GM23338 (cell line): ENCODE data around the gene DNTTIP2. TPM values are rescaled to one million over a fixed set of nuclear protein-coding genes. Genes with fewer than 3 reads are reported as not detected.

Experiments
- ATAC-seq: fragments of 200-7000 bp; cut with Tn5 transposase; 3 replicates; pipeline ENCODE4 v1.9.1; 2020
- DNase-seq: peaks from one replicate; pipeline ENCODE4 v3.0.0-alpha.2; 2015; ENCODE audit warnings: low spot score
- H2AFZ ChIP-seq: fragments of 200-600 bp; sonication (generic); 2 replicates; pipeline ENCODE4 v1.8.0; 2016; ENCODE audit warnings: antibody characterized with exemption, mild to moderate bottlenecking, moderate library complexity
- H3F3A ChIP-seq: fragments of 200-600 bp; sonication (generic); replicated peaks from 2 replicates; pipeline ENCODE4 v1.8.0; 2017; ENCODE audit warnings: antibody characterized with exemption, mixed run types, low read depth
- H3K27ac ChIP-seq: fragments of 200-600 bp; sonication (generic); 2 replicates; pipeline ENCODE4 v1.6.1; 2016; ENCODE audit warnings: low read depth
- H3K27me3 ChIP-seq: fragments of 200-600 bp; sonication (generic); 2 replicates; pipeline ENCODE4 v1.8.0; 2016; ENCODE audit warnings: mild to moderate bottlenecking, mixed run types, moderate library complexity; ENCODE audit not compliant: insufficient read depth
- H3K36me3 ChIP-seq: fragments of 200-600 bp; sonication (generic); 2 replicates; pipeline ENCODE4 v1.8.0; 2016; ENCODE audit warnings: mild to moderate bottlenecking; ENCODE audit not compliant: insufficient read depth
- H3K4me1 ChIP-seq: fragments of 200-600 bp; sonication (generic); 2 replicates; pipeline ENCODE4 v1.8.0; 2016; ENCODE audit warnings: mild to moderate bottlenecking, moderate library complexity; ENCODE audit not compliant: insufficient read depth
- H3K4me2 ChIP-seq: fragments of 200-600 bp; sonication (generic); 2 replicates; pipeline ENCODE4 v1.7.1; 2017; ENCODE audit warnings: mixed run types
- H3K4me3 ChIP-seq: fragments of 200-600 bp; sonication (generic); 2 replicates; pipeline ENCODE4 v1.6.1; 2016; ENCODE audit warnings: mixed run types
- H3K79me2 ChIP-seq: fragments of 200-600 bp; sonication (generic); replicated peaks from 2 replicates; pipeline ENCODE4 v1.8.0; 2017; ENCODE audit warnings: mild to moderate bottlenecking; ENCODE audit not compliant: insufficient read depth
- H3K9me2 ChIP-seq: fragments of 200-600 bp; sonication (generic); 2 replicates; pipeline ENCODE4 v1.8.0; 2017; ENCODE audit not compliant: insufficient read depth
- H4K20me1 ChIP-seq: fragments of 200-600 bp; sonication (generic); replicated peaks from 2 replicates; pipeline ENCODE4 v1.8.0; 2017; ENCODE audit warnings: mild to moderate bottlenecking; ENCODE audit not compliant: insufficient read depth
- H3K27ac Mint-ChIP-seq: 2 replicates; pipeline ENCODE4 v1.8.0; 2020; ENCODE audit warnings: inconsistent platforms, mild to moderate bottlenecking, moderate library complexity, mixed read lengths
- H3K27me3 Mint-ChIP-seq: 3 replicates; pipeline ENCODE4 v1.8.0; 2022; ENCODE audit warnings: low read depth, mild to moderate bottlenecking, moderate library complexity, mixed read lengths, inconsistent platforms; ENCODE audit not compliant: insufficient read depth, poor library complexity
- H3K36me3 Mint-ChIP-seq: 3 replicates; pipeline ENCODE4 v1.8.0; 2021; ENCODE audit warnings: low read depth, mild to moderate bottlenecking, inconsistent platforms, moderate library complexity, mixed read lengths
- H3K4me1 Mint-ChIP-seq: 3 replicates; pipeline ENCODE4 v1.8.0; 2020; ENCODE audit warnings: mild to moderate bottlenecking, inconsistent platforms, mixed read lengths
- H3K4me3 Mint-ChIP-seq: 3 replicates; pipeline ENCODE4 v1.8.0; 2021; ENCODE audit warnings: moderate library complexity, mild to moderate bottlenecking, inconsistent platforms, mixed read lengths
- H3K9me3 Mint-ChIP-seq: 3 replicates; pipeline ENCODE4 v1.8.0; 2020; ENCODE audit warnings: moderate library complexity, mild to moderate bottlenecking, inconsistent platforms, mixed read lengths
- ETS1 ChIP-seq: IDR thresholded peaks from 2 replicates; pipeline ENCODE4 v1.6.1; 2016; ENCODE audit warnings: antibody characterized with exemption
- EZH2 ChIP-seq: fragments of 200-600 bp; sonication (generic); IDR thresholded peaks from one replicate; pipeline ENCODE4 v1.8.0; 2017; ENCODE audit warnings: antibody characterized with exemption, mild to moderate bottlenecking, low read depth; ENCODE audit not compliant: unreplicated experiment
- JUNB ChIP-seq: IDR thresholded peaks from one replicate; pipeline ENCODE4 v1.6.1; 2016; ENCODE audit warnings: antibody characterized with exemption; ENCODE audit not compliant: unreplicated experiment
- STAT1 ChIP-seq: IDR thresholded peaks from one replicate; pipeline ENCODE4 v1.6.1; 2016; ENCODE audit warnings: antibody characterized with exemption; ENCODE audit not compliant: unreplicated experiment
- polyA plus RNA-seq: library from polyadenylated mRNA; unstranded; fragments of >200 nt; fragmentation: Nextera tagmentation; extraction: Ambion mirVana; gene quantifications from 2 replicates; pipeline ENCODE4 v1.2.1, GENCODE V29; 2016
- total RNA-seq: library from RNA; depleted of rRNA; stranded (reverse); fragments of >200 nt; shearing (Covaris generic); gene quantifications from 2 replicates; pipeline ENCODE4 v1.2.3, GENCODE V29; 2014
- TF ChIP-seq, protein P1 (sequence below): fragments of 250-450 bp; sonication (Bioruptor Pico); IDR thresholded peaks from 2 replicates; pipeline ENCODE4 v1.5.0; 2020; ENCODE audit warnings: mild to moderate bottlenecking, moderate library complexity
- TF ChIP-seq, protein P2 (sequence below): IDR thresholded peaks from one replicate; pipeline ENCODE4 v1.6.1; 2018; ENCODE audit warnings: antibody characterized with exemption; ENCODE audit not compliant: unreplicated experiment

Gene DNTTIP2
- total and polyA plus RNA-seq, 2 experiments from 2014 or later: 48.1 to 91.3 TPM

DNA sequence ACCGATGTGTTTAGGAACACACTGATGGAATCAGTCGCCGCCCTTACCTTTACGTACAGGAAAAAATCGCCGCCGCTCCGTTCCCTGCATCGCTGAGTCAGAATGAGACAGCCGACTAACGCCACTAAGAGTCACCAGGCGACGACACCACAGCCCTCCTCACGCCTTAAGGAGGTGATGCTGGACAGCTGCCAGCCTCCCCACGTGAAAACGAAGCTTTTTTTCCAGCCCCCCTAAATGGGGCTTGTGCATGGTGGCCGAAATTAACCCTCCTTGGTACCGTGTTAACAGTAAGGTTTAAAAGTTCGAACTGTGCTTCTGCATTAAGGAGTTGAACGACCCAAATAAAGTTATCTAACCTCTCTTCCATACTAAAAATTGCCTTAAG, 511 bp downstream of the DNTTIP2 start (continued):
- TF ChIP-seq, protein P1, sequence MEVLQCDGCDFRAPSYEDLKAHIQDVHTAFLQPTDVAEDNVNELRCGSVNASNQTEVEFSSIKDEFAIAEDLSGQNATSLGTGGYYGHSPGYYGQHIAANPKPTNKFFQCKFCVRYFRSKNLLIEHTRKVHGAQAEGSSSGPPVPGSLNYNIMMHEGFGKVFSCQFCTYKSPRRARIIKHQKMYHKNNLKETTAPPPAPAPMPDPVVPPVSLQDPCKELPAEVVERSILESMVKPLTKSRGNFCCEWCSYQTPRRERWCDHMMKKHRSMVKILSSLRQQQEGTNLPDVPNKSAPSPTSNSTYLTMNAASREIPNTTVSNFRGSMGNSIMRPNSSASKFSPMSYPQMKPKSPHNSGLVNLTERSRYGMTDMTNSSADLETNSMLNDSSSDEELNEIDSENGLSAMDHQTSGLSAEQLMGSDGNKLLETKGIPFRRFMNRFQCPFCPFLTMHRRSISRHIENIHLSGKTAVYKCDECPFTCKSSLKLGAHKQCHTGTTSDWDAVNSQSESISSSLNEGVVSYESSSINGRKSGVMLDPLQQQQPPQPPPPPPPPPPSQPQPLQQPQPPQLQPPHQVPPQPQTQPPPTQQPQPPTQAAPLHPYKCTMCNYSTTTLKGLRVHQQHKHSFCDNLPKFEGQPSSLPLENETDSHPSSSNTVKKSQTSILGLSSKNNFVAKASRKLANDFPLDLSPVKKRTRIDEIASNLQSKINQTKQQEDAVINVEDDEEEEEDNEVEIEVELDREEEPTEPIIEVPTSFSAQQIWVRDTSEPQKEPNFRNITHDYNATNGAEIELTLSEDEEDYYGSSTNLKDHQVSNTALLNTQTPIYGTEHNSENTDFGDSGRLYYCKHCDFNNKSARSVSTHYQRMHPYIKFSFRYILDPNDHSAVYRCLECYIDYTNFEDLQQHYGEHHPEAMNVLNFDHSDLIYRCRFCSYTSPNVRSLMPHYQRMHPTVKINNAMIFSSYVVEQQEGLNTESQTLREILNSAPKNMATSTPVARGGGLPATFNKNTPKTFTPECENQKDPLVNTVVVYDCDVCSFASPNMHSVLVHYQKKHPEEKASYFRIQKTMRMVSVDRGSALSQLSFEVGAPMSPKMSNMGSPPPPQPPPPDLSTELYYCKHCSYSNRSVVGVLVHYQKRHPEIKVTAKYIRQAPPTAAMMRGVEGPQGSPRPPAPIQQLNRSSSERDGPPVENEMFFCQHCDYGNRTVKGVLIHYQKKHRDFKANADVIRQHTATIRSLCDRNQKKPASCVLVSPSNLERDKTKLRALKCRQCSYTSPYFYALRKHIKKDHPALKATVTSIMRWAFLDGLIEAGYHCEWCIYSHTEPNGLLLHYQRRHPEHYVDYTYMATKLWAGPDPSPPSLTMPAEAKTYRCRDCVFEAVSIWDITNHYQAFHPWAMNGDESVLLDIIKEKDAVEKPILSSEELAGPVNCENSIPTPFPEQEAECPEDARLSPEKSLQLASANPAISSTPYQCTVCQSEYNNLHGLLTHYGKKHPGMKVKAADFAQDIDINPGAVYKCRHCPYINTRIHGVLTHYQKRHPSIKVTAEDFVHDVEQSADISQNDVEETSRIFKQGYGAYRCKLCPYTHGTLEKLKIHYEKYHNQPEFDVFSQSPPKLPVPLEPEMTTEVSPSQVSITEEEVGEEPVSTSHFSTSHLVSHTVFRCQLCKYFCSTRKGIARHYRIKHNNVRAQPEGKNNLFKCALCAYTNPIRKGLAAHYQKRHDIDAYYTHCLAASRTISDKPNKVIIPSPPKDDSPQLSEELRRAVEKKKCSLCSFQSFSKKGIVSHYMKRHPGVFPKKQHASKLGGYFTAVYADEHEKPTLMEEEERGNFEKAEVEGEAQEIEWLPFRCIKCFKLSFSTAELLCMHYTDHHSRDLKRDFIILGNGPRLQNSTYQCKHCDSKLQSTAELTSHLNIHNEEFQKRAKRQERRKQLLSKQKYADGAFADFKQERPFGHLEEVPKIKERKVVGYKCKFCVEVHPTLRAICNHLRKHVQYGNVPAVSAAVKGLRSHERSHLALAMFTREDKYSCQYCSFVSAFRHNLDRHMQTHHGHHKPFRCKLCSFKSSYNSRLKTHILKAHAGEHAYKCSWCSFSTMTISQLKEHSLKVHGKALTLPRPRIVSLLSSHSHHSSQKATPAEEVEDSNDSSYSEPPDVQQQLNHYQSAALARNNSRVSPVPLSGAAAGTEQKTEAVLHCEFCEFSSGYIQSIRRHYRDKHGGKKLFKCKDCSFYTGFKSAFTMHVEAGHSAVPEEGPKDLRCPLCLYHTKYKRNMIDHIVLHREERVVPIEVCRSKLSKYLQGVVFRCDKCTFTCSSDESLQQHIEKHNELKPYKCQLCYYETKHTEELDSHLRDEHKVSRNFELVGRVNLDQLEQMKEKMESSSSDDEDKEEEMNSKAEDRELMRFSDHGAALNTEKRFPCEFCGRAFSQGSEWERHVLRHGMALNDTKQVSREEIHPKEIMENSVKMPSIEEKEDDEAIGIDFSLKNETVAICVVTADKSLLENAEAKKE (CRISPR knock-in tag): no peak
- no peak for TF ChIP-seq STAT1
- TF ChIP-seq ETS1: no peak
- no peak for TF ChIP-seq EZH2

DNA sequence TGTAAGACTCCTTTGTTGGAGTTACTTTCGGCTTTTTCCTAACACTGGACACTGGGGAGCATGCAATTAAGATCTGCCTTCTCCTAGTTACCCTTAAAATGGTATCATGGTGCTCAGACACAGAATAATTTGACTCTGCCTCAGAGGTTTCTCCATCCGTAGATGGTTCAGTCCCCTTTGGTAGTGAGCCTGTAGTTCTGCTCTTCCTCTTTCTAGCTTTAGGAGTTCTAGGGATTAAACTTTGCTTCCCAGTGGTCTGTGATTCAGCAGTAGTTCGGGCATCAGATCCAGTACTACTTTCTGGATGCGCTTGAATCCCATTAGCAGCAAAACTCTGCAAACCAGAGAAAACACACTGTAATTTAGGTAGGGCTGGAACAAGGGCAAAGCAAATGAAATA, 1.5 kb downstream of the DNTTIP2 start:
- Histone ChIP-seq H3K4me1 (peaks cover 12% of the 10 kb centered on the region), H3K79me2 (peaks cover 35% of the 10 kb centered on the region), H3K4me2 (peak overlapping the region; percentile 85), H3K4me3 (peak overlapping the region; percentile 99), H3F3A (0 out of 2 replicates have a peak, but pooled peaks cover 5% of the 10 kb centered on the region), H2AFZ (no peak overlapping the region), H3K27me3 (no peaks in the 10 kb centered on the region), H3K9me2 (no peaks in the 10 kb centered on the region), H3K27ac (no peak overlapping the region), H3K36me3 (peaks cover 40% of the 10 kb centered on the region), H4K20me1 (peaks cover 25% of the 10 kb centered on the region)
- H3K4me3 Mint-ChIP-seq: peak overlapping the region; percentile 88
- peaks cover 13% of the 10 kb centered on the region for H3K4me1 Mint-ChIP-seq
- H3K9me3 Mint-ChIP-seq: no peaks in the 10 kb centered on the region
- ATAC-seq (no peak), DNase-seq (no peak)
- peaks cover 2% of the 10 kb centered on the region for H3K27me3 Mint-ChIP-seq
- no peak overlapping the region for H3K27ac Mint-ChIP-seq
- H3K36me3 Mint-ChIP-seq: peaks cover 45% of the 10 kb centered on the region
- TF ChIP-seq, protein P2, sequence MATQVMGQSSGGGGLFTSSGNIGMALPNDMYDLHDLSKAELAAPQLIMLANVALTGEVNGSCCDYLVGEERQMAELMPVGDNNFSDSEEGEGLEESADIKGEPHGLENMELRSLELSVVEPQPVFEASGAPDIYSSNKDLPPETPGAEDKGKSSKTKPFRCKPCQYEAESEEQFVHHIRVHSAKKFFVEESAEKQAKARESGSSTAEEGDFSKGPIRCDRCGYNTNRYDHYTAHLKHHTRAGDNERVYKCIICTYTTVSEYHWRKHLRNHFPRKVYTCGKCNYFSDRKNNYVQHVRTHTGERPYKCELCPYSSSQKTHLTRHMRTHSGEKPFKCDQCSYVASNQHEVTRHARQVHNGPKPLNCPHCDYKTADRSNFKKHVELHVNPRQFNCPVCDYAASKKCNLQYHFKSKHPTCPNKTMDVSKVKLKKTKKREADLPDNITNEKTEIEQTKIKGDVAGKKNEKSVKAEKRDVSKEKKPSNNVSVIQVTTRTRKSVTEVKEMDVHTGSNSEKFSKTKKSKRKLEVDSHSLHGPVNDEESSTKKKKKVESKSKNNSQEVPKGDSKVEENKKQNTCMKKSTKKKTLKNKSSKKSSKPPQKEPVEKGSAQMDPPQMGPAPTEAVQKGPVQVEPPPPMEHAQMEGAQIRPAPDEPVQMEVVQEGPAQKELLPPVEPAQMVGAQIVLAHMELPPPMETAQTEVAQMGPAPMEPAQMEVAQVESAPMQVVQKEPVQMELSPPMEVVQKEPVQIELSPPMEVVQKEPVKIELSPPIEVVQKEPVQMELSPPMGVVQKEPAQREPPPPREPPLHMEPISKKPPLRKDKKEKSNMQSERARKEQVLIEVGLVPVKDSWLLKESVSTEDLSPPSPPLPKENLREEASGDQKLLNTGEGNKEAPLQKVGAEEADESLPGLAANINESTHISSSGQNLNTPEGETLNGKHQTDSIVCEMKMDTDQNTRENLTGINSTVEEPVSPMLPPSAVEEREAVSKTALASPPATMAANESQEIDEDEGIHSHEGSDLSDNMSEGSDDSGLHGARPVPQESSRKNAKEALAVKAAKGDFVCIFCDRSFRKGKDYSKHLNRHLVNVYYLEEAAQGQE: no peak
- TF ChIP-seq JUNB: no peak
